DMS53 (cell line): ENCODE measurements around the gene CNDP1.
A peak's percentile ranks its signal among the peaks of the same experiment; 100 is the strongest.
"Not testable (repeated sequence)": the region's sequence is repeated elsewhere in the genome, so short reads cannot be mapped to it uniquely, and the experiment has no call there.

Experiments used
- DNase-seq: peaks from one replicate; lab custom pipeline; 2025; lab: John Stamatoyannopoulos, UW

The CNDP1 gene

DNA sequence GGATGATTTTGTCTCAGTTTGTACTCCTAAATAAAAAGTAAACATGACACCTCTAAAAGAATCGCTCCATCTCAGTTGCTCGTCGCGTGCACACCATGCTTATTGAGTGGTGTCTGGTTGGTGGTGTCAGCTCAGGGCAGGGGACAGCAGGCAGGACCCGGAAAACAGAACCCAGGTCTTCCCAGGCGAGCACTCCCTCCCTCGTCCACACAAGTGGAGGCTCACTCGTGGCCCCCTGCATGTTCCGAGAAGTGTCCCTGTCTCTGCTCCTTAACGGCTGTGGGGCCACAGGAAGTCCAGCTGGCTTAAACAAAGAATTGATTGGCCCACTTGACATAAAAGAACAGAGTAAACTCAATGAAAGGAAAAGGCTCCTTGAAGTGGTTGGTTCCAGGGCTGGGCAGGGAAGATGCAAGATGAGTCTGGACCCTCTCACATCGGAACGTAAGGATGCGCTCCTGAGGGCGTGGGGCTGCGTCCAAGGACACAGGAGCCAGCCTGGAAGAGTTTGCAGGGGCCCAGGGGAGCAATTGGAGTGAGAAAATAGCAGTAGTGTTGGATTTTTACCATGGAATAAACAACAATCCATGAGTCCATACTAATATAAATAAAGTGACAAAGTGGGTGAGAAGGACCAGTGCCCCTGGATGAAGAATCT lies 13.1 kb upstream of the CNDP1 start:
- DNase-seq = no peak

GRCh38 chr18:74522635-74523548 lies 11.4 kb upstream of the CNDP1 start:
- DNase-seq = peak; percentile 97

DNA sequence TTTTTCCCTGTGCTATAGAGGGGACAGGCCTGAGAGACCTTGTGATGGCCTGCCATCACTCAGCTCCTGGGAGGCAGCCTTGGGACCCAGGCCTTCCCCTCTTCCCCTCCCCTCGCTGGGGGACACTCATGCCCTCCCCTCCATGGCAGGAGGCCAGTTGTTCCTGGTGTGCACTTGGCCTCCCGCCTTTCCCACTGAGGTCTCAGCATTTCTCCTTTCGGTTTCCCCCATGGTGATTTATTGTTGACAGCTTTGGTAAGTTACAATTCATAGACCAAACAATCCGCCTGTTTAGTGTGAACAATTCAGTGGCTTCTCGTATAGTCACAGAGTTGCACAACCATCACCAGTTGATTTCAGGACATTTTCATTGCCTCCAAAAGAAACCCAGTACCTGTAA lies 10.2 kb upstream of the CNDP1 start:
- peak; percentile 78 for DNase-seq

DNA sequence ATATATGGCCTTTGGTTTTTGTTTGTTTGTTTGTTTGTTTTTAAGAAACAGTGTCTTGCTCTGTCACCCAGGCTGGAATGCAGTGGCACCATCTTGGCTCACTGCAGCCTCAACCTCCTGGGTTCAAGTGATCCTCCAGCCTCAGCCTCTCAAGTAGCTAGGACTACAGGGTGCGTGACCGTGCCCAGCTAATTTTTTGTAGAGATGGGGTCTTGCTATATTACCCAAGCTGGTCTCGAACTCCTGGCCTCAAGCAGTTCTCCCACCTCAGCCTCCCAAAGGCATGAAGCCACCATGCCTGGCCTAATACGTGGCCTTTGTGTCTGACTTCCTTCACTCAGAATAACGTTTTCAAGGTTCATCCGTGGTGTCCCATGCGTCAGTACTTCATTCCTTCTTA lies 9.4 kb upstream of the CNDP1 start:
- not testable (repeated sequence) for DNase-seq

GRCh38 chr18:74525741-74526140 lies 8.6 kb upstream of the CNDP1 start:
- no peak for DNase-seq

DNA sequence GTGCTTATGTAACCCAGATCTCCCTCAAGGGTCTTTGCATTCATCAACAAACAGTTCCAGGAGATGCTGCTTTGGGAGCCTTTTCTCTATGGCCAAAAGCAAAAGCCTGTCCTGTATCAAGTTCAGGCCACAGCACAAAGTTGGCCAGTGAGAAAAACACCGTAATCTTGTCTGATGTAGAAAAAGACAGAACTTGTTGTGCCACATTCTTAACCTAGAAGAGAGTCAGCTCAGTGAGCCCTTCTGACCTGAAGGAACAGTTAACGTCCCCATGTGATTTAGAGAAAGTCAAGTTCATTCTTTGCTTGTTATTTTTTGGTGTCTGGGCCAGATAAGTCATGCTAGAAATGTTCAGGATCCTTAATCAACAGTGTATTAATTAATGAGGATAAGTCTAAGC lies 7.8 kb upstream of the CNDP1 start:
- no peak for DNase-seq

- no peak for DNase-seq
Measured at GRCh38 chr18:74528478-74528877, 5.8 kb upstream of the CNDP1 start.

DNA sequence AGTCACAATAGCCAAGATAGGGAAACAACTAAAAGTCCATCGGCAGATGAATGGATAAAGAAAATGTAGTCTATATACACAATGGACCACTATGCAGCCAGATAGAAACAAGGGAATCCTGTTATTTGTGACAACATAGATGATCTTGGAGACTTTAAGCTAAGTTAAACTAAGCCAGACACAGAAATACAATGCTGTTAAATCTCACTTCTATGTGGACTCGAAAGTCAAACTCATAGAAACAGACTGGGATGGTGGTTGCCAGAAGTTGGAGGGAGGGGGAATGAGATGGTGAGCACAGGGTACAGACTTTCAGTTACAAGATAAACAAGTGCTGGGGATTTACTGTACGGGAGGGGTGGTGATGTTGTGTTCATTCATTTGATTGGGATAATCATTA lies 5.4 kb upstream of the CNDP1 start:
- DNase-seq = no peak

GRCh38 chr18:74529378-74529777 lies 4.9 kb upstream of the CNDP1 start:
- DNase-seq = no peak

- DNase-seq = no peak
Measured at GRCh38 chr18:74529811-74530583, 4.3 kb upstream of the CNDP1 start.

GRCh38 chr18:74530584-74530862 lies 3.8 kb upstream of the CNDP1 start:
- DNase-seq = no peak

DNA sequence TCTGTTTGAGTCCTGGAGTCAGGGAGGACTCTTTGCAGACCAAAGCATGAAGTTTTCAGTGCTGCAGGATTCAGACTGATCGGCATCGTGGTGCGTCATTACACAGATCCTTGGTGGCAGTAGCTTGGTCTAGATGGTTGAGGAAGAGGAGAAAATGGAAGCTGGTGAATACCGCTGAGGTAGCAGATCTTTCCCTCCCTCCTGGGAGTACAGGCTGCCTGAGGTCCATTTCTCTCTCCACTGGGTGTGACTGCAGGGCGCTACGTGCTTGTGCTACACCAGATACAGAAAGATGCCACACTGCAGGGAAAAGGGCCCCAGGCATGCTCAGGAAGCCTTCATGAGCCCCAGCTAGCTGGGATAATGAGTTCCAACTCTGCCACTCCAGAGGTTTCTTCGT lies 3.3 kb upstream of the CNDP1 start:
- no peak for DNase-seq

DNA sequence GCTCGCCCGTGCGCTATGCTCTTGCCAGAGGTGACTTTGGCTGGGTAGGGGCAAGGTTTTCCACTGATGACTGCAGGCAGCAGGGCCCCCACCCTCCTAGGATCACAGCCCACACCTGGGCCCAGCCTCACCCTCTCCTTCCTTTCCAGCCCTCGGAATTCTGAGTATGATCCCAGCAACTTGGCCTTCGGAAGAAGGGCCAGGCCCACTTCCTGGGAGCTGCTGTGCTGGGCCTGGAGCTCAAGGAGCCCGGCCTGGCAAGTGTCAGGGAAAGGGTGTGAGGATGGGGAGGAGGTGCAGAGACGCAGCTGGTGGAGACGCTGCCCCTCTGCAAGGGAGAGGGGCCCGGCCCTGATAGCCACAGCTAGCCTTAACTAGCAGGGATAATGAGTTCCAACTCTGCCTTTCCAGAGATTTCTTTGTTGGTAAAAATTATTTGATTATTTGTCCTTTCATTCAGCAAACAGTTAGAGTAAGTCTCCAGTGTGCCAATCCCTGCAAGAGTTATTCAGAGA lies 1.7 kb upstream of the CNDP1 start:
- DNase-seq = no peak

GRCh38 chr18:74533666-74534065 lies 634 bp upstream of the CNDP1 start:
- peak; percentile 43 for DNase-seq

DNA sequence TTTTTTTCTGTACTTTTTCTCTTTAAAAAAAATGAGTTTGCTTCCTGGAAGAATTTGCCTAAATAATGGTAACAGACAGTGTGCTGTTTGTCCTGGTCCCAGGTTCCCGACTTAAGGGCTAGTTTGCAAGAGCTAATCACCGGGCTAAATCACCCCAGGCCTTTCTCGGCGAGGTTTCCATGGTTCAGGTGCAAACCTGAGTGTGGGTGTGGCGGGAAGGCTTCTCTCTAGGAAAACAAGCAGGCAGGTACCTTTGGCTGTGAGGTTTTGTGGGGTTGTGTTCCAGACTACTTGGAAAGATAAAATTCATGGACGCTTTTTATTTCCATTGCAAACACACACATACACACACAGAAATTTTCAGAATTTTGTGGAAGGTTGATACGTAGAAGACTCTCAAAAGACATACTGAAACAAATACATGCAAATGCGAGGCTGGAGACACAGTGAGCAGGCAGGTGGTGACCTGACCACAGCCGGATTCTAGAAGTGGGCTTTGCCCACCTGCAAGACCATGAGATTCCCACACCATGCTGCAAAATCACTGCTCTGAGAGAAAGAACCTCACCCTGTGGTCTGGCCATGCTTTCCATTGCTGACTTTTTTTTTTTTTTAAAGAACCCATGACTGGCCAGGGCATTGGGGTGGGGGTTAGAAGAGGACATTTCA lies 815 bp downstream of the CNDP1 start:
- DNase-seq = no peak

DNA sequence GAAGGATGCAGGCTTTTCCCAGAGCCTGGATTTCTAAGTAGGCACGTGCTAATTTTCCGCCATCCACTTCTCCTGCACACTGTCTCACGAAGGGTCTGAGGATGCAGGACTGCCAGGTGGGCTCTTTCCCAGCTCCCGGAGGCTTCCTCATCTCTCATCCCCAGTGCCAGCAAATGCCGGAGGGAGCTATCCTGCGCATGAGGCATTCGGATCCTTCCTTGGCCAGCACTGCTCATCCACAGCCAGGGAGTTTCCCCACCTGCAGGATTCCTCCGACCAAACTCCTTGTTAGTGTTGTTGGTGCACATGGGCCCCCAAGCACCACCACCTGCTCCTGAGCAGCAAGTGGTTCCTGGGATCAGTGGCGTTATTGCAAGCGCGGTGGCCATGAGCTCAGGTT lies 5.0 kb downstream of the CNDP1 start:
- no peak for DNase-seq

- DNase-seq = peak; percentile 53
Measured at GRCh38 chr18:74540652-74541421, 6.5 kb downstream of the CNDP1 start.

DNA sequence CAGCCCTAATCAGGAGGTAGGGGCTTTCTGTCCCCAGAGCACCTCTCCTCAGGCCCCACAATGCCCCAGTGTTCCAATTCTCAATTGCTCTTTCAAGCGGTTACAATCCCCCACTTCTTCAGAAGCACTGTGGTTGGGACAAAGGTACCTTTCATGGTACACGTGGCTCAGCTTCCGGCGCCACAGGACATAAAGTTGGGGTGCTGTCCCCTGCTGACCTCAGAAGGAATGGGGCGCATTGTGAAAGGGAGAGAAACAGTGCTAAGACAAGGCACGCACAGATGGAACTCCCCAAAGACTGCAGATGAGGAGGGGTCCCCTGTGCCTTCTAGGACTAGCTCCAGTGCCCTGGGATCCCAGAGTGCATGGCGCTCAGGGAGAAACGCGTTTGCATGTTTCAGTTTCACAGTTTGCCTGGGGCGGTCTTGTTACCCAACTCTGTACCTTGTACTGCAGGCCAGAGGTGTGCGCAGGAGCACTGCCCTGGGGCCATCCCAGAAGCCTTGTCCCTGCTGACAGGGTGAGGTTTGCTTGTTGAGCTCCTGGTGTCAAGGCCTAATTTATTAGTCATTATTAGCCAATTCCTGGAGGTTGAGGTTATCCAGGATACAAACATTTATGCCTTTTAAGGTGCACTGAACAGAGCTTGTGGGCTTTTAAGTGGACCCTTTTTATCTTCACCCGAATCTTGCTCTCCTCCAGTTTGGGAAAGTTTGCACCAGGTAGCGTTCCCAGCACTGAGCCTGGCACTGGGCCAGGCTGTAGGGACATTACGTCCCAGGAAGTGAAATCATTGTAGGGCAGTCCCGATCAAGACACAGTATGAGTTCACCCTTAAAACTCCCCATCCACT lies 7.6 kb downstream of the CNDP1 start:
- no peak for DNase-seq

DNA sequence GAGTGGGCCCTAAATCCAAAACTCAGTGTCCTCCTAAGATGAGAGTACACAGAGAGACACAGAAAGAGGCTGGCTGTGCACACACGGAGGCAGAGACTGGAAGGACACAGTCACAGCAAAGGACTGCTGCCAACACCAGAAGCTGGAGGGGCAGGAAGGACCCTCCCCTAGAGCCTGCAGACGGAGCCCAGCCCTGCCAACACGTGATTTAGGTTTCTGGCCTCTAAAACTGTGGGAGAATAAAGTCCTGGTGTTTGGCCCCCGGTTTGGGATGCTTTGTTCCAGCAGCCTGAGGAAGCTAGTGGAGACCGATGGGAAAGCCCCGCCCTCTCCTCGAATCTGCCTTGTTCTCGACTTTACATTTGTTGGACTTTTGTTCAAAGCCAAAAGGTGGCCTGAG lies 10.6 kb downstream of the CNDP1 start:
- DNase-seq = no peak

GRCh38 chr18:74546007-74546406 lies 11.7 kb downstream of the CNDP1 start:
- DNase-seq = no peak
